IPS-15b (cell line): ENCODE measurements around the gene PLEKHA4.
"Not testable (repeated sequence)": the region's sequence is repeated elsewhere in the genome, so short reads cannot be mapped to it uniquely, and the experiment has no call there.

ENCODE experiments used
- H3K27me3 ChIP-seq: one replicate; pipeline ENCODE4 v1.6.1; 2013; ENCODE audit warnings: low read length; ENCODE audit not compliant: control insufficient read depth, insufficient read depth
- H3K36me3 ChIP-seq: one replicate; pipeline ENCODE4 v1.6.1; 2013; ENCODE audit warnings: low read length; ENCODE audit not compliant: control insufficient read depth, insufficient read depth
- H3K4me1 ChIP-seq: one replicate; pipeline ENCODE4 v1.6.1; 2013; ENCODE audit warnings: mild to moderate bottlenecking, low read length; ENCODE audit not compliant: control insufficient read depth, insufficient read depth
- H3K4me3 ChIP-seq: one replicate; pipeline ENCODE4 v1.5.1; 2013; ENCODE audit warnings: low read depth, low read length
- H3K9ac ChIP-seq: one replicate; pipeline ENCODE4 v1.6.1; 2013; ENCODE audit warnings: low read depth, mild to moderate bottlenecking, low read length
- H3K9me3 ChIP-seq: one replicate; pipeline ENCODE4 v1.6.1; 2013; ENCODE audit warnings: mild to moderate bottlenecking, low read length; ENCODE audit not compliant: control insufficient read depth, insufficient read depth

The PLEKHA4 gene, protein sequence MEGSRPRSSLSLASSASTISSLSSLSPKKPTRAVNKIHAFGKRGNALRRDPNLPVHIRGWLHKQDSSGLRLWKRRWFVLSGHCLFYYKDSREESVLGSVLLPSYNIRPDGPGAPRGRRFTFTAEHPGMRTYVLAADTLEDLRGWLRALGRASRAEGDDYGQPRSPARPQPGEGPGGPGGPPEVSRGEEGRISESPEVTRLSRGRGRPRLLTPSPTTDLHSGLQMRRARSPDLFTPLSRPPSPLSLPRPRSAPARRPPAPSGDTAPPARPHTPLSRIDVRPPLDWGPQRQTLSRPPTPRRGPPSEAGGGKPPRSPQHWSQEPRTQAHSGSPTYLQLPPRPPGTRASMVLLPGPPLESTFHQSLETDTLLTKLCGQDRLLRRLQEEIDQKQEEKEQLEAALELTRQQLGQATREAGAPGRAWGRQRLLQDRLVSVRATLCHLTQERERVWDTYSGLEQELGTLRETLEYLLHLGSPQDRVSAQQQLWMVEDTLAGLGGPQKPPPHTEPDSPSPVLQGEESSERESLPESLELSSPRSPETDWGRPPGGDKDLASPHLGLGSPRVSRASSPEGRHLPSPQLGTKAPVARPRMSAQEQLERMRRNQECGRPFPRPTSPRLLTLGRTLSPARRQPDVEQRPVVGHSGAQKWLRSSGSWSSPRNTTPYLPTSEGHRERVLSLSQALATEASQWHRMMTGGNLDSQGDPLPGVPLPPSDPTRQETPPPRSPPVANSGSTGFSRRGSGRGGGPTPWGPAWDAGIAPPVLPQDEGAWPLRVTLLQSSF

DNA sequence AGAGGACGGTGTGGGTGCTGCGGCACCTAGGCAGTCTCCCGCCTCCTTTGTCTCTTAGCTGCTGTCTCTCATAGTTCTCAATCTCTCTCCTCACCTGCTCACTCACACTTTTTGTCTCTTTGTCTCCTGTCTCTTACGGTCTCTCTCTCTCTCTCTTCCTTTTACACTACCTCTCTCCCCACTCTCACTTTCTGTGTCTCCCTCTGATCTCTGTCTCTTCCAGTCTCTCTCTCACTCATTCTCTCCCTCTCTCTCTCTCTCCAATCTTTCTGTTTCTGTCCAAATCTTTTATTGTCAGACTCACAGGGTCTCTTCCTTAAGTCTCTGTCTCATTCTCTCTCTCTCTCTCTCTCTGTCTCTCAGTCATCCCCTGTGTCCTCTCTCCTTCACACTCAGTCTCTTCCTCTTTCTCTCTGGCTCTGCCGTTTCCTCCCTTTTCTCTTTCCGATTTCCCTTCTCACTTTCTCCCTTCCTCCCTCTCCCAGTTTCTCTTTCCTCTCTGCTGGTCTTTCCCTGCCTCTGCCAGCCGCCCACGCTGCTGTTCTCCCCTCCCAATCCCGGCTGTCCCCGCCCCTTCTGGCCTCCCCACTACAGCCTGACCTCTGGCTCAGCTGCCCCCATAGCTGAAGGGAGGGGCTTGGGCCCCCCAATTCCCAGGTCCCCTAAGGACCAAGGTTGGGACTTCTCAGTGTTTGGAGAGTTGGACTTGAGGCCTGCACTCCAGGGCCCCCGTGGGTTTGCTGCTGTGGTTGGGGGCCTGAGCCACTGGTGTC is at the start of gene PLEKHA4:
TSS of gene PLEKHA4 (minus strand) at position 504 of the 773 bp plus-strand sequence. CDS start 997 bp downstream, outside the sequence.
- Histone ChIP-seq H3K4me1 (peaks cover 8% of the 10 kb centered on the region), H3K4me3 (peak within 1 kb of the TSS; percentile 20), H3K36me3 (no peaks in the 10 kb centered on the region), H3K27me3 (no peaks in the 10 kb centered on the region), H3K9ac (peak within 1 kb of the TSS; percentile 47), H3K9me3 (no peaks in the 10 kb centered on the region)

DNA sequence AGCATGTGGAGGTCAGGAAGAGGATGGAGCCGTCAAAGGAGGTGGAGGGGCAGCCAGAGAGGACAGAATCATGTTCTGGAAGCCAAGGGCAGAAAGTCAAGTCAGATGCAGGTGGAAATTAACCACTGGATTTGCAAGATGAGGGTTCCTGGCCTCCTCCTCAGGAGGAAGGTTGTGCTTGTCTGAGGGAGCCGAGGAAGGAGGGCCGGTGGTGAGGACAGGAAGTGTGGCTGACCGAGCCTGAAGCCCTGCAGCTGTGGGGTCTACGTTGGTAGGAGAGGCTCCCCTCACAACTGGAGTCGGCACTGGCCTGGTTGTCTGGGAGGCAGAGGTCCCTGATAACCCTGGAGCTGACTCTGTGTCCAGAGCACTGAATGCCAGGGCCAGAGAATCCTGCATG is 49.7 kb upstream of the PLEKHA4 start:
- no peak overlapping the region for H3K4me3 ChIP-seq
- no peaks in the 10 kb centered on the region for H3K4me1 ChIP-seq
- H3K36me3 ChIP-seq = peaks cover 56% of the 10 kb centered on the region
- H3K9me3 ChIP-seq = no peaks in the 10 kb centered on the region
- no peak overlapping the region for H3K9ac ChIP-seq
- no peaks in the 10 kb centered on the region for H3K27me3 ChIP-seq

DNA sequence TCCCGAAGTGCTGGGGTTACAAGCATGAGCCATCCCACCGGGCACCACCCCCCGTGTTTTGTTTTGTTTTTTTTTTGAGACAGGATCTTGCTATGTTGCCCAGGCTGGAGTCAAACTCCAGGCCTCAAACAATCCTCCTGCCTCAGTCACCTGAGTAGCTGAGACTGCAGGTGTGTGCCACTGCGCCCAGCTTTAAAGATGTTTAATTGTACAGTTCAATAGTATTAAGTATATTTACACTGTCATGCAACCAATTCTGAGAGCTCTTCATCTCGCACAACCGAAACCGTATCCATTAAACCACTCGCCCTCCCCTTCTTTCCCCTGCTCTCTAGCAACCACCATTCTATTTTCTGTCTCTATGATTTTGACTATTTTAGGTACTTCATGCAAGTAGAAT is 47.3 kb upstream of the PLEKHA4 start:
- H3K4me3 ChIP-seq = no peak overlapping the region
- H3K27me3 ChIP-seq = no peaks in the 10 kb centered on the region
- H3K36me3 ChIP-seq = peaks cover 57% of the 10 kb centered on the region
- no peaks in the 10 kb centered on the region for H3K4me1 ChIP-seq
- H3K9ac ChIP-seq = no peak overlapping the region
- no peaks in the 10 kb centered on the region for H3K9me3 ChIP-seq

DNA sequence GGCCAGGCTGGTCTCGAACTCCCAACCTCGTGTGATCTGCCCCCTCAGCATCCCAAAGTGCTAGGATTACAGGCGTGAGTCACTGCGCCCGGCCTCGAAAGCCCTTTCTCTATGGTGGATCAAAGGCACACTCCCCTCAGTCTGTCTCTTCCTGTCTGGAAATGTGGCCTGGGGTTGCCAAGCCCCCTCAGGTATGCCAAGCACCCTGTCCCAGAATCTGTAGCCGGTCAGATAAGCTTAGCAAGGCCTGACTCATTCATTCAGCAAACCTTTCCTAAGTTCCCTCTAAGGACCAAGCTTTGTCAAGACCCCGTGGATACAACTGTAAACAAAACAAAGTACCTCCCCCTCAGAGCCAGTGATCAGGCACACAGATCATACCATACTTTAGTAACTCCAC is 45.8 kb upstream of the PLEKHA4 start:
- Histone ChIP-seq H3K36me3 (peaks cover 52% of the 10 kb centered on the region), H3K9ac (no peak overlapping the region), H3K27me3 (no peaks in the 10 kb centered on the region)

DNA sequence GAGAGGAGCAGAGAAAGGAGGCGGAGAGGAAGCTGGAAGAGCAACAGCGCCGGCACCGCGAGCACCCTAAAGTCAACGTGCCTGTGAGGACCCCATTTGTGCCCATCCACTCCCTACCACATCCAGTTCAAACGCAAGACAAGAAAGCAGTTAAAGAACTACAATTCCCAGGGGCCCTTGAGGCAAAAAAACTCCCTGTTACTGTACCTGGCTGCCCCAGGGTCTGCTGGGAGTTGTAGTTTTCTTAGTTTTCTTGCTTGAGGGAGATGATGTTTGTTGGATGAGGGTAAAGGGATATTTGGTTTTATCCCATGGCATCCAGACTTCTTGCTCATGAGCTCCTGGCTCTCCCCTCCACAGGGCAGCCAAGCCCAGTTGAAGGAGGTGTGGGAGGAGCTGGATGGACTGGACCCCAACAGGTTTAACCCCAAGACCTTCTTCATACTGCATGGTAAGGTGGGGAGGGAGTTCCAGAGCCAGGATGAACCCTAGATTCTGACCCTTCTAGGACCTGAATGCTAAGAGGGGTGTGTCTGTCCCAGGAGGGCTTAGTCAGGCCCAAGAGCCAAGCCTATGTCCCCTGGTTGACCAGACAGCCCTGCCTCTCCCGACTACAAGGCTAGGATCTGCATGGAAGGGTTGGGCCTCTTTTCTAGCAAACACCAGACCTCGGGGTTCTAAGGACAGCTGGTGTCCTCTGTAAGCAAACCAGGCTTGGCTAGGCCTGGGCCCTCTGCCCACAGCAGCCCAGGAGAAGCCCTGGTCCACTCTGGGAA is 44.9 kb upstream of the PLEKHA4 start:
- Histone ChIP-seq H3K4me3 (no peak overlapping the region), H3K27me3 (no peaks in the 10 kb centered on the region), H3K9me3 (no peaks in the 10 kb centered on the region), H3K4me1 (no peaks in the 10 kb centered on the region), H3K36me3 (peaks cover 46% of the 10 kb centered on the region), H3K9ac (no peak overlapping the region)

More for the DNA sequence above, 45.8 kb upstream of the PLEKHA4 start:
- no peak overlapping the region for H3K4me3 ChIP-seq
- H3K9me3 ChIP-seq = no peaks in the 10 kb centered on the region
- H3K4me1 ChIP-seq = no peaks in the 10 kb centered on the region

DNA sequence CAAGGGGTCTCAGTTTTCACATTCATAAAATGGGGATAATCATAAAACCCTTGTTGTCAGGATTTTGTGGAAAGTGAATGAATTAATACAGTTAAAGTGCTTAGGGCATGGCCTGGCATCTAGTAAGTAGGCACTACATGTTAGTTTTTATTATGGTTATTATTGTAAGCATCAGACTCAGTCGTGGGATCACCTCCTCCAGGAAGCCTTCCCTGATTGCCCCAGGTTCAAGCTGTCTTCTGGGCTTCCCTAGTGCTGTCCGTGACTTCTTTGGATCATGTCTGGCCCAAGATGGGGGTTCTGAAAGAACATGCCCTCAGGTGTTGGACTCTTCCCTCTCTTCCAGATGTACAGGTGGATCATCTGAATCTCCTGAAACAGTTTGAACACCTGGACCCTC is 42.4 kb upstream of the PLEKHA4 start:
- Histone ChIP-seq H3K27me3 (no peaks in the 10 kb centered on the region), H3K9me3 (no peaks in the 10 kb centered on the region), H3K4me3 (no peak overlapping the region), H3K4me1 (no peaks in the 10 kb centered on the region), H3K9ac (no peak overlapping the region), H3K36me3 (peaks cover 47% of the 10 kb centered on the region)

DNA sequence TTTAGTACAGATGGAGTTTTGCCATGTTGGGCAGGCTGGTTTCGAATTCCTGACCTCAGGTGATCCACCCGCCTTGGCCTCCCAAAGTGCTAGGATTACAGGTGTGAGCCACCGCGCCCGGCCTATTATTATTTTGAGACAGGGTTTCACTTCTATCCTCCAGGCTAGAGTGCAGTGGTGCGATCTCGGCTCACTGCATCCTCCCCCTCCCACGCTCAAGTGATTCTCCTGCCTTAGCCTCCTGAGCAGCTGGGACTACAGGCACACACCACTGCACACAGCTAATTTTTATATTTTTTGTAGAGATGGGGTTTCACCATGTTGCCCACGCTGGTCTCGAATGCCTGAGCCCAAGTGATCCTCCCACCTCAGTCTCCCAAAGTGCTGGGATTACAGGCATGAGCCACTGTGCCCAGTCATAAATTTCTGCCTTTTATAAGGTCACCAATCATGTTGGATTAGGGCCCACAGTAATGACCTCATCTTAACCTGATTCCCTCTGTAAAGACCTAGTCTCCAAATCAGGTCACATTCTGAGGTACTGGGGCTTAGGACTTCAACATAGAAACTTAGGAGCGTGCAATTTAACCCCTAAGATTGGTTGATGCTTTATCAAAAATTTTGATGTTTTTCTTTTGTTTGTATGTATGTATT is 41.1 kb upstream of the PLEKHA4 start:
- peaks cover 48% of the 10 kb centered on the region for H3K36me3 ChIP-seq
- not testable (repeated sequence) for H3K27me3 ChIP-seq, H3K4me3 ChIP-seq, H3K4me1 ChIP-seq, H3K9me3 ChIP-seq, H3K9ac ChIP-seq

DNA sequence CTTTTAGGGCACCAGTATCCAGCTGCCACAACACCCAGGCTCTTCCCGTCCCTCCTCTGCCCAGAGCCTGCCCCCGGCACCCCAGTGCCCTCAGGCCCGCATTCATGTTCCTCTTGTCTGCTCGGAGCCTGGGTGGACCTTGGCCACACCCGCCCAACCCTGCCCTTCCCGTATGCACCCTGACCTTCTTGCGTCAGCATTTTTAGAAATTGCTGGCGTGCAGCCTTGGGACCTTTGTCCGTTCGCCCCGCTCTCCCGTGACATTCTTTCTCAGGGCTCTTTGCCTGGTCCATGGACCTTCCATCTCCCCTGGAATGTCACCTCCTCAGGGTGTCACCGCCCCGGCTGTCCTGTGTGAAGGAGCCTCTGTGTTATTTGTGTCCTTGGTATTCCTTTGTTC is 39.3 kb upstream of the PLEKHA4 start:
- H3K27me3 ChIP-seq = no peaks in the 10 kb centered on the region
- H3K36me3 ChIP-seq = peaks cover 32% of the 10 kb centered on the region
- no peak overlapping the region for H3K4me3 ChIP-seq
- H3K9me3 ChIP-seq = no peaks in the 10 kb centered on the region
- no peaks in the 10 kb centered on the region for H3K4me1 ChIP-seq
- H3K9ac ChIP-seq = no peak overlapping the region

DNA sequence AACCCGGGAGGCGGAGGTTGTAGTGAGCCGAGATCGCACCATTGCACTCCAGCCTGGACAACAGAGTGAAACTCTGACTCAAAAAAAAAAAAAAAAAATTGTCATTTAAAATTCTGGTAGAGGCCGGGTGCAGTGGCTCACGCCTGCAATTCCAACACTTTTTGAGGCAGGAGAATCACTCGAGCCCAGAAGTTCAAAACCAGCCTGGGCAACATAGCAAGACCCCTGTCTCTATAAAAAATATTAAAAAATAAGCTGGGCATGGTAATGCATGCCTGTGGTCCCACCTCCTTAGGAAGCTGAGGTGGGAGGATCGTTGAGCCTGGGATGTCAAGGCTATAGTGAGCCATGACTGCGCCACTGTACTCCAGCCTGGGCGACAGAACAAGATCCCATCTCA is 37.9 kb upstream of the PLEKHA4 start:
- Histone ChIP-seq H3K4me3 (no peak overlapping the region), H3K9ac (no peak overlapping the region), H3K9me3 (no peaks in the 10 kb centered on the region), H3K4me1 (no peaks in the 10 kb centered on the region), H3K36me3 (peaks cover 26% of the 10 kb centered on the region), H3K27me3 (no peaks in the 10 kb centered on the region)

DNA sequence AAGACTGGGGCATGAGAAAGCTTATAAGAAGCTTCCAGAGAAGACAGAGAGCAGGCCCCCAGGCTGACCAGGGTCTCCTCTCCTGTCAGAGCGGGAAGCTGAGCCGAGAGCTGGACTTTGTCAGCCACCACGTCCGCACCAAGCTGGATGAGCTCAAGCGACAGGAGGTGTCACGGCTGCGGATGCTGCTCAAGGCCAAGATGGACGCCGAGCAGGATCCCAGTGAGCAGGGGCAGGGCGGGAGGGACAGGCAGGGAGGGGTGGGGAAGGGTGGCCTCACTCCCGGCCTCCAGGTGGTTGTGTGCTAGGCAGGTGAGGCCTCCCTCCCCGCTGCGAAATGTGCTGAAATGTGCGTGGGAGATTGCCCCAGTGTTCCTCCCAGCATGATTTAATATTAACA is 37.2 kb upstream of the PLEKHA4 start:
- no peaks in the 10 kb centered on the region for H3K27me3 ChIP-seq
- H3K4me3 ChIP-seq = no peak overlapping the region
- peaks cover 22% of the 10 kb centered on the region for H3K36me3 ChIP-seq
- no peaks in the 10 kb centered on the region for H3K9me3 ChIP-seq
- H3K4me1 ChIP-seq = no peaks in the 10 kb centered on the region
- H3K9ac ChIP-seq = no peak overlapping the region

DNA sequence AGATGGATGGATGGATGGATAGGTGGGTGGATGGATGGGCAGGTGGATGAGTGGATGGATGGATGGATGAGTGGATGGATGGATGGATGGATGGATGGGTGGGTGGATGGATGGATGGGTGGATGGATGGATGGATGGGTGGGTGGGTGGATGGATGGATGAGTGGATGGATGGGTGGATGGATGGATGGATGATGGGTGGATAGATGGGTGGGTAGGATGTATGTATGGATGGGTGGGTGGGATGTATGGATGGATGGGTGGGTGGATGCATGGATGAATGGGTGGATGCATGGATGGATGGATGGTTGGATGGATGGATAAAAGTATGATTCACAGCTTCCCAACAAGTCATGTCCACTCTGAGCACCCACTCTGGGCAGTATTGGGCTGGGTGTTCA is 35.4 kb upstream of the PLEKHA4 start:
- peaks cover 22% of the 10 kb centered on the region for H3K36me3 ChIP-seq
- H3K4me3 ChIP-seq, H3K4me1 ChIP-seq: not testable (repeated sequence)

More for the DNA sequence above, 35.4 kb upstream of the PLEKHA4 start:
- not testable (repeated sequence) for H3K9ac ChIP-seq, H3K9me3 ChIP-seq, H3K27me3 ChIP-seq
